Measurements from ENCODE around the gene ARHGAP24.

The ARHGAP24 gene

DNA sequence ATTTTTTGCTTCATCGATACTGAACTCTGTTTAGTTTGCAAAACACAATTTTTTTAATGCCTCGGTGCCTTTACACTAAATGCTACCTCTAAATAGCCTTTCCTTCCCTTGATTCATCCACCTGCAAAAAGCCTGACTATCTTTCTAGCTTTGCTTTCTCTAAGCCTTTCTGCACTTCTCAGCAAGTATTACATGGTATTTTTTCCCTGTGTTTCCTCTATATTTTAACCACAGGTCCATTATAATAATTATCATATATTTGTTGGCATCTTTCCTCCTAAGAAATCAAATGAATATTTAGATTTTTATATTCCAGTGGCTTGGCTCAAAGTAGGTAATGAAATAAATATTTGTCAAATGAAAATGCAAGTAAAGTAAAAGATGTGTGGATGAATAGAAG lies 196.2 kb downstream of the ARHGAP24 start:
- TF ChIP-seq, protein P1, sequence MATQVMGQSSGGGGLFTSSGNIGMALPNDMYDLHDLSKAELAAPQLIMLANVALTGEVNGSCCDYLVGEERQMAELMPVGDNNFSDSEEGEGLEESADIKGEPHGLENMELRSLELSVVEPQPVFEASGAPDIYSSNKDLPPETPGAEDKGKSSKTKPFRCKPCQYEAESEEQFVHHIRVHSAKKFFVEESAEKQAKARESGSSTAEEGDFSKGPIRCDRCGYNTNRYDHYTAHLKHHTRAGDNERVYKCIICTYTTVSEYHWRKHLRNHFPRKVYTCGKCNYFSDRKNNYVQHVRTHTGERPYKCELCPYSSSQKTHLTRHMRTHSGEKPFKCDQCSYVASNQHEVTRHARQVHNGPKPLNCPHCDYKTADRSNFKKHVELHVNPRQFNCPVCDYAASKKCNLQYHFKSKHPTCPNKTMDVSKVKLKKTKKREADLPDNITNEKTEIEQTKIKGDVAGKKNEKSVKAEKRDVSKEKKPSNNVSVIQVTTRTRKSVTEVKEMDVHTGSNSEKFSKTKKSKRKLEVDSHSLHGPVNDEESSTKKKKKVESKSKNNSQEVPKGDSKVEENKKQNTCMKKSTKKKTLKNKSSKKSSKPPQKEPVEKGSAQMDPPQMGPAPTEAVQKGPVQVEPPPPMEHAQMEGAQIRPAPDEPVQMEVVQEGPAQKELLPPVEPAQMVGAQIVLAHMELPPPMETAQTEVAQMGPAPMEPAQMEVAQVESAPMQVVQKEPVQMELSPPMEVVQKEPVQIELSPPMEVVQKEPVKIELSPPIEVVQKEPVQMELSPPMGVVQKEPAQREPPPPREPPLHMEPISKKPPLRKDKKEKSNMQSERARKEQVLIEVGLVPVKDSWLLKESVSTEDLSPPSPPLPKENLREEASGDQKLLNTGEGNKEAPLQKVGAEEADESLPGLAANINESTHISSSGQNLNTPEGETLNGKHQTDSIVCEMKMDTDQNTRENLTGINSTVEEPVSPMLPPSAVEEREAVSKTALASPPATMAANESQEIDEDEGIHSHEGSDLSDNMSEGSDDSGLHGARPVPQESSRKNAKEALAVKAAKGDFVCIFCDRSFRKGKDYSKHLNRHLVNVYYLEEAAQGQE (IDR thresholded peaks at IDR 0.05; ENCODE audit: low read depth): no peak
- no peak for TF ChIP-seq YY1 (IDR thresholded peaks at IDR 0.05; ENCODE audit: low read depth)
- TF ChIP-seq RAD21 (IDR thresholded peaks at IDR 0.05; ENCODE audit: low read depth): no peak
- TF ChIP-seq EGR1 (IDR thresholded peaks at IDR 0.05): no peak
- no peak for TF ChIP-seq EP300 (IDR thresholded peaks at IDR 0.05; ENCODE audit: borderline replicate concordance)
- no peak for TF ChIP-seq NFIC (IDR thresholded peaks at IDR 0.05)
- TF ChIP-seq TAF1 (IDR thresholded peaks at IDR 0.05; ENCODE audit: low read depth): no peak
- TF ChIP-seq, protein P2, sequence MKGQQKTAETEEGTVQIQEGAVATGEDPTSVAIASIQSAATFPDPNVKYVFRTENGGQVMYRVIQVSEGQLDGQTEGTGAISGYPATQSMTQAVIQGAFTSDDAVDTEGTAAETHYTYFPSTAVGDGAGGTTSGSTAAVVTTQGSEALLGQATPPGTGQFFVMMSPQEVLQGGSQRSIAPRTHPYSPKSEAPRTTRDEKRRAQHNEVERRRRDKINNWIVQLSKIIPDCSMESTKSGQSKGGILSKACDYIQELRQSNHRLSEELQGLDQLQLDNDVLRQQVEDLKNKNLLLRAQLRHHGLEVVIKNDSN (IDR thresholded peaks at IDR 0.05): no peak
- no peak for TF ChIP-seq TCF12 (IDR thresholded peaks at IDR 0.05; ENCODE audit: low read depth)
- no peak for TF ChIP-seq MAX (IDR thresholded peaks at IDR 0.05)
- TF ChIP-seq FOXM1 (IDR thresholded peaks at IDR 0.05; ENCODE audit: borderline replicate concordance, low read depth): no peak
- TF ChIP-seq CEBPB (IDR thresholded peaks at IDR 0.05): no peak
- no peak for TF ChIP-seq ZBTB7A (IDR thresholded peaks at IDR 0.05; ENCODE audit: low read depth)
- no peak for TF ChIP-seq CREB1 (IDR thresholded peaks at IDR 0.05; ENCODE audit: low read depth)
- TF ChIP-seq TEAD4 (IDR thresholded peaks at IDR 0.05): no peak

- TF ChIP-seq TAF1 (IDR thresholded peaks at IDR 0.05; ENCODE audit: low read depth): no peak
- TF ChIP-seq TEAD4 (IDR thresholded peaks at IDR 0.05): no peak
- no peak for TF ChIP-seq YY1 (IDR thresholded peaks at IDR 0.05; ENCODE audit: low read depth)
- no peak for TF ChIP-seq EP300 (IDR thresholded peaks at IDR 0.05; ENCODE audit: borderline replicate concordance)
- TF ChIP-seq CREB1 (IDR thresholded peaks at IDR 0.05; ENCODE audit: low read depth): no peak
- TF ChIP-seq RAD21 (IDR thresholded peaks at IDR 0.05; ENCODE audit: low read depth): no peak
- TF ChIP-seq EGR1 (IDR thresholded peaks at IDR 0.05): no peak
- no peak for TF ChIP-seq NFIC (IDR thresholded peaks at IDR 0.05)
- TF ChIP-seq TCF12 (IDR thresholded peaks at IDR 0.05; ENCODE audit: low read depth): no peak
- TF ChIP-seq FOXM1 (IDR thresholded peaks at IDR 0.05; ENCODE audit: borderline replicate concordance, low read depth): no peak
- TF ChIP-seq MAX (IDR thresholded peaks at IDR 0.05): no peak
- TF ChIP-seq, protein P1 (IDR thresholded peaks at IDR 0.05; ENCODE audit: low read depth): no peak
- TF ChIP-seq, protein P2 (IDR thresholded peaks at IDR 0.05): no peak
Measured at GRCh38 chr4:85672116-85672515, 197.2 kb downstream of the ARHGAP24 start.

DNA sequence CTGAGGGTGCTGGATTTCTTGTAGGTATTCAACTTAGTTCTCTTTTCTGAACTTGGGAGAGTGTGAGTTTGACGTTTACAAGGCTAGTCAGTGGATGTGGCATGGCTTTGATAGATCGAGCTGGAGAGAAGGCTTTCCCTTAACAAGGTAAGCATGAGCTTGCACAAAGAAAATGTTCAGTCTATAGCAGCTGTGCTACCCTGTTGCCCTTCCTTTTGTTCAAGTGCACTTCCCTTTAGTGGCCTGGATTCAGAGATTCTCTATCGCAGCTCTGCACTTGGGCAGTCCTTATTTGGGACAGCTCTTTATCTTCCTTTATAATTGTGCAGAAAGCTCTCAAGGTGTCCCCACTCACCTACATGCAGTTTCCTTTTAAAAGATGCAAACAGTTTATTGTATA lies 198.0 kb downstream of the ARHGAP24 start:
- no peak for TF ChIP-seq TCF12 (IDR thresholded peaks at IDR 0.05; ENCODE audit: low read depth)
- TF ChIP-seq CEBPB (IDR thresholded peaks at IDR 0.05): no peak
- no peak for TF ChIP-seq CREB1 (IDR thresholded peaks at IDR 0.05; ENCODE audit: low read depth)
- TF ChIP-seq, protein P2 (IDR thresholded peaks at IDR 0.05): no peak
- no peak for TF ChIP-seq ZBTB7A (IDR thresholded peaks at IDR 0.05; ENCODE audit: low read depth)
- no peak for TF ChIP-seq MAX (IDR thresholded peaks at IDR 0.05)
- TF ChIP-seq NFIC (IDR thresholded peaks at IDR 0.05): no peak
- TF ChIP-seq EGR1 (IDR thresholded peaks at IDR 0.05): no peak
- TF ChIP-seq, protein P1 (IDR thresholded peaks at IDR 0.05; ENCODE audit: low read depth): no peak
- no peak for TF ChIP-seq RAD21 (IDR thresholded peaks at IDR 0.05; ENCODE audit: low read depth)
- no peak for TF ChIP-seq YY1 (IDR thresholded peaks at IDR 0.05; ENCODE audit: low read depth)
- TF ChIP-seq EP300 (IDR thresholded peaks at IDR 0.05; ENCODE audit: borderline replicate concordance): no peak
- no peak for TF ChIP-seq TAF1 (IDR thresholded peaks at IDR 0.05; ENCODE audit: low read depth)

GRCh38 chr4:85673540-85673939 lies 198.6 kb downstream of the ARHGAP24 start:
- no peak for TF ChIP-seq RAD21 (IDR thresholded peaks at IDR 0.05; ENCODE audit: low read depth)
- TF ChIP-seq, protein P1 (IDR thresholded peaks at IDR 0.05; ENCODE audit: low read depth): no peak
- no peak for TF ChIP-seq TEAD4 (IDR thresholded peaks at IDR 0.05)
- no peak for TF ChIP-seq FOXM1 (IDR thresholded peaks at IDR 0.05; ENCODE audit: borderline replicate concordance, low read depth)
- TF ChIP-seq ZBTB7A (IDR thresholded peaks at IDR 0.05; ENCODE audit: low read depth): no peak
- no peak for TF ChIP-seq YY1 (IDR thresholded peaks at IDR 0.05; ENCODE audit: low read depth)
- no peak for TF ChIP-seq NFIC (IDR thresholded peaks at IDR 0.05)
- TF ChIP-seq EP300 (IDR thresholded peaks at IDR 0.05; ENCODE audit: borderline replicate concordance): no peak
- TF ChIP-seq TAF1 (IDR thresholded peaks at IDR 0.05; ENCODE audit: low read depth): no peak
- TF ChIP-seq MAX (IDR thresholded peaks at IDR 0.05): no peak
- TF ChIP-seq CEBPB (IDR thresholded peaks at IDR 0.05): no peak
- no peak for TF ChIP-seq EGR1 (IDR thresholded peaks at IDR 0.05)
- no peak for TF ChIP-seq CREB1 (IDR thresholded peaks at IDR 0.05; ENCODE audit: low read depth)
